LNCAP (cell line): ENCODE data around the gene ULK3.

Source experiments
- CTCF ChIP-seq: fragments of 450-650 bp; IDR thresholded peaks from 2 replicates; pipeline ENCODE4 v1.5.1; 2017; ENCODE audit warnings: mild to moderate bottlenecking

ULK3 gene

GRCh38 chr15:74864296-74864695 lies 21.3 kb upstream of the ULK3 start:
- no peak for TF ChIP-seq CTCF

- TF ChIP-seq CTCF, result no peak
These were observed 20.5 kb upstream of the ULK3 start for GRCh38 chr15:74863239-74864056.

GRCh38 chr15:74858369-74858740 lies 15.4 kb upstream of the ULK3 start:
- TF ChIP-seq CTCF, result no peak

GRCh38 chr15:74857671-74858368 lies 14.9 kb upstream of the ULK3 start:
- TF ChIP-seq CTCF, result no peak

- no peak for TF ChIP-seq CTCF
These were observed 14.2 kb upstream of the ULK3 start for GRCh38 chr15:74857082-74857655.

- no peak for TF ChIP-seq CTCF
These were observed 13.6 kb upstream of the ULK3 start for GRCh38 chr15:74856537-74856936.

GRCh38 chr15:74855857-74856256 lies 12.9 kb upstream of the ULK3 start:
- no peak for TF ChIP-seq CTCF
